Natural killer cell (primary cell): ENCODE measurements around the gene SLC2A5. TPM values are rescaled to one million over a fixed set of nuclear protein-coding genes. Genes with fewer than 3 reads are reported as not detected.

Experiments
- ATAC-seq, 3 donors: fragments of 150-1000 bp in 2 of 3; fragments of 200-7000 bp in 1 of 3; cut with Tn5 transposase; 1 replicate in 1 of 3; 2 replicates in 2 of 3; pipeline ENCODE4 v1.10.0; 2021; ENCODE audit warnings: mild to moderate bottlenecking in 2 of 3, moderate library complexity in 2 of 3
- DNase-seq, 2 donors: peaks; one replicate each; pipeline versions ENCODE4 v3.0.0 to v3.0.0-alpha.2; 2013 to 2021; ENCODE audit warnings: mixed read lengths in 1 of 2
- H3K27ac ChIP-seq: one replicate; pipeline ENCODE4 v1.5.1; 2013; ENCODE audit warnings: mild to moderate bottlenecking, low read length
- H3K27me3 ChIP-seq: one replicate; pipeline ENCODE4 v1.6.1; 2013; ENCODE audit warnings: low read length; ENCODE audit not compliant: control insufficient read depth, insufficient read depth
- H3K36me3 ChIP-seq: one replicate; pipeline ENCODE4 v1.6.1; 2013; ENCODE audit warnings: low read length; ENCODE audit not compliant: control insufficient read depth, insufficient read depth
- H3K4me1 ChIP-seq: one replicate; pipeline ENCODE4 v1.6.1; 2013; ENCODE audit warnings: low read length; ENCODE audit not compliant: control insufficient read depth, insufficient read depth
- H3K4me3 ChIP-seq: one replicate; pipeline ENCODE4 v1.5.1; 2013; ENCODE audit warnings: low read length
- H3K9me3 ChIP-seq: one replicate; pipeline ENCODE4 v1.6.1; 2013; ENCODE audit warnings: low read length; ENCODE audit not compliant: control insufficient read depth, insufficient read depth
- H3K27ac Mint-ChIP-seq, 2 donors: one replicate each; pipeline ENCODE4 v1.8.0; 2022; ENCODE audit warnings: mild to moderate bottlenecking in 2 of 2, mixed read lengths in 2 of 2, moderate library complexity in 1 of 2
- H3K27me3 Mint-ChIP-seq, 2 donors: one replicate each; pipeline ENCODE4 v1.8.0; 2022; ENCODE audit warnings: low read depth in 2 of 2, mixed read lengths in 2 of 2
- H3K36me3 Mint-ChIP-seq: one replicate; pipeline ENCODE4 v1.8.0; 2022; ENCODE audit warnings: mixed read lengths
- H3K4me1 Mint-ChIP-seq, 2 donors: one replicate each; pipeline ENCODE4 v1.8.0; 2022; ENCODE audit warnings: mixed read lengths in 2 of 2
- H3K4me3 Mint-ChIP-seq: one replicate; pipeline ENCODE4 v1.8.0; 2022; ENCODE audit warnings: mild to moderate bottlenecking, moderate library complexity, mixed read lengths
- H3K9me3 Mint-ChIP-seq, 2 donors: one replicate each; pipeline ENCODE4 v1.8.0; 2022; ENCODE audit warnings: mixed read lengths in 2 of 2
- CTCF ChIP-seq: fragments of 200-600 bp; IDR thresholded peaks from one replicate; pipeline ENCODE4 v1.8.0; 2022; ENCODE audit warnings: antibody characterized with exemption
- WGBS: methylation state at CpG from one replicate; pipeline ENCODE4 v1.1.7; 2013; ENCODE audit warnings: missing lambda C conversion rate; ENCODE audit not compliant: insufficient coverage; 5-methylcytosine and 5-hydroxymethylcytosine counted together
- intact Hi-C: fragments of 100-400 bp; cut with micrococcal nuclease; formaldehyde crosslinking; loops from one replicate; pipeline ENCODE4 v1.14.2; 2022
- total RNA-seq, 4 donors: library from RNA; stranded (reverse); fragments of 120-200 nt in 1 of 4; gene quantifications; one replicate each; pipeline versions ENCODE4 v1.2.3 to v1.2.4, GENCODE V29; 2013 to 2022

SLC2A5 gene
- total RNA-seq, 3 donors from 2014 or later (not counting 1 experiment from before 2014, with no cell fraction given) = not detected

GRCh38 chr1:9062021-9062471, 7.4 kb downstream of the SLC2A5 start:
- no peaks in the 10 kb centered on the region for H3K9me3 ChIP-seq
- no peak overlapping the region for H3K27ac ChIP-seq
- Mint-ChIP-seq H3K9me3 (no peaks in the 10 kb centered on the region), H3K36me3 (no peaks in the 10 kb centered on the region), H3K27ac (no peak overlapping the region), H3K27me3 (peaks cover 0 to 3% of the 10 kb centered on the region in 2 donors), H3K4me1 (no peaks in the 10 kb centered on the region), H3K4me3 (no peak overlapping the region)
- ATAC-seq (no peak), DNase-seq (no peak)
- intact Hi-C loops = no loop called here
- no peaks in the 10 kb centered on the region for H3K4me1 ChIP-seq
- no peaks in the 10 kb centered on the region for H3K27me3 ChIP-seq
- 97% methylated on average over 4 of the region's 7 CpGs for WGBS
- H3K36me3 ChIP-seq = no peaks in the 10 kb centered on the region
- no peak for TF ChIP-seq CTCF
- H3K4me3 ChIP-seq = no peak overlapping the region

GRCh38 chr1:9061252-9061960, 8.0 kb downstream of the SLC2A5 start:
- no peaks in the 10 kb centered on the region for H3K4me1 Mint-ChIP-seq
- no peak for ATAC-seq
- WGBS = 64% methylated on average over 4 of the region's 6 CpGs
- no peaks in the 10 kb centered on the region for H3K36me3 Mint-ChIP-seq
- no peaks in the 10 kb centered on the region for H3K36me3 ChIP-seq
- no peaks in the 10 kb centered on the region for H3K9me3 ChIP-seq
- H3K4me3 Mint-ChIP-seq = no peak overlapping the region
- no peak overlapping the region for H3K27ac ChIP-seq
- H3K27me3 Mint-ChIP-seq = peaks cover 0 to 3% of the 10 kb centered on the region in 2 donors
- no peak for DNase-seq
- H3K27ac Mint-ChIP-seq = no peak overlapping the region
- TF ChIP-seq CTCF = no peak
- no peaks in the 10 kb centered on the region for H3K9me3 Mint-ChIP-seq
- H3K27me3 ChIP-seq = no peaks in the 10 kb centered on the region
- no peaks in the 10 kb centered on the region for H3K4me1 ChIP-seq
- H3K4me3 ChIP-seq = no peak overlapping the region
- intact Hi-C loops = no loop called here

- no peak overlapping the region for H3K4me3 ChIP-seq
- no peak overlapping the region for H3K27ac ChIP-seq
- H3K9me3 Mint-ChIP-seq = no peaks in the 10 kb centered on the region
- ATAC-seq (no peak), DNase-seq (no peak)
- H3K36me3 Mint-ChIP-seq = no peaks in the 10 kb centered on the region
- H3K9me3 ChIP-seq = no peaks in the 10 kb centered on the region
- peaks cover 0 to 1% of the 10 kb centered on the region in 2 donors for H3K27me3 Mint-ChIP-seq
- H3K27me3 ChIP-seq = no peaks in the 10 kb centered on the region
- WGBS = 78% methylated on average over 4 of the region's 4 CpGs
- TF ChIP-seq CTCF = no peak
- no peaks in the 10 kb centered on the region for H3K36me3 ChIP-seq
- no peaks in the 10 kb centered on the region for H3K4me1 Mint-ChIP-seq
- intact Hi-C loops = no loop called here
- no peaks in the 10 kb centered on the region for H3K4me1 ChIP-seq
- H3K4me3 Mint-ChIP-seq = no peak overlapping the region
- no peak overlapping the region for H3K27ac Mint-ChIP-seq
These were observed 9.3 kb downstream of the SLC2A5 start for GRCh38 chr1:9059891-9060744.
